ENCODE measurements around the gene DHX35.

DHX35 gene

DNA sequence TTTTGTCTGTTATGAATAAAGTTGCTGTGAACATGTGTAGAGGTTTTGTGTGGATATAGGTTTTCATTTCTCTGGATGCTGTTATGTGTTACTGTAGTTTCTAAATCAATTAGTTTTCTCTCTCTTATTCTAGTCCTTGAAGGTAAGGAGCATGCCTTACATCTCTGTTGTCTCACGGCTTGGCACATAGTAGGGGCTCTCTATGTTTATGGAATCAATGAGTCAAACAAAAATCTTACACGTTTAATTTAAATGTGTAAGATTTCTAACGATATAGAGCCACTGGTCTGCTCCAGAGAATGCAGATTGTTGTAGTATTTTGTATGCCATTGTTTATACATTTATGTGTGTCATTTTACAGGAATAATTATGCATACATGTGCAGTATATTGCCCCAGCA lies 15.3 kb upstream of the DHX35 start:
- no peaks in the 10 kb centered on the region for H3K27me3 ChIP-seq (ENCODE audit: insufficient read depth, poor library complexity, severe bottlenecking)
- no peak for TF ChIP-seq CTCF (IDR thresholded peaks at IDR 0.05; ENCODE audit: poor library complexity, severe bottlenecking)
- H3K36me3 ChIP-seq (ENCODE audit: low read depth), result peaks cover 98% of the 10 kb centered on the region
- no peaks in the 10 kb centered on the region for H3K9me3 ChIP-seq (ENCODE audit: severe bottlenecking)
- no peaks in the 10 kb centered on the region for H3K4me1 ChIP-seq (ENCODE audit: insufficient read depth, poor library complexity, severe bottlenecking)
- DNase-seq (ENCODE audit: low spot score) (no peak), ATAC-seq (ENCODE audit: low read depth) (no peak)
- no peak overlapping the region for H3K27ac ChIP-seq (ENCODE audit: poor library complexity, severe bottlenecking)
- no peak overlapping the region for H3K4me3 ChIP-seq (ENCODE audit: severe bottlenecking)

DNA sequence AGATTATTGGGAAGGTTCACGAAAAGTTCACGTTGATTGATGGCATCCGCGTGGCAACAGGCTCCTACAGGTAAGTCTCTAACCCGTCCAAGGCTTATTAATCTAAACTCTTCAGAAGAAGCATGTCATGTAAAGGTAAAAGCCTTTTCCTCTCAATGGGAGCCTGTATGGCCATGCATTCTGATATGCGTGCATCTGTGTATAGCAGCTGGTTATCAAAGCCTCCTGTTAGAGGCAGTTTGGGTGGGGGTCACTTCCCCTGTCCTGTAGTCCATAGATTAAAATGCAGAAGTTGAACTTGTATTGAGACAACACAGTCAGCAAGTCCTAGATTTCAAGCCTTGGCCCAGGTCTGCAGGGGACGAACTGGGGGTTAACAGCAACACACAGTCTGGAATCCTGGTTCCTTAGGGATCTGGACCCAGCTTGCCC lies 14.2 kb upstream of the DHX35 start:
- H3K27ac ChIP-seq (ENCODE audit: poor library complexity, severe bottlenecking), result no peak overlapping the region
- TF ChIP-seq CTCF (IDR thresholded peaks at IDR 0.05; ENCODE audit: poor library complexity, severe bottlenecking), result no peak
- no peak overlapping the region for H3K4me3 ChIP-seq (ENCODE audit: severe bottlenecking)
- H3K4me1 ChIP-seq (ENCODE audit: insufficient read depth, poor library complexity, severe bottlenecking), result no peaks in the 10 kb centered on the region
- H3K36me3 ChIP-seq (ENCODE audit: low read depth), result peaks cover 98% of the 10 kb centered on the region
- no peaks in the 10 kb centered on the region for H3K27me3 ChIP-seq (ENCODE audit: insufficient read depth, poor library complexity, severe bottlenecking)
- H3K9me3 ChIP-seq (ENCODE audit: severe bottlenecking), result no peaks in the 10 kb centered on the region
- DNase-seq (ENCODE audit: low spot score), result no peak
- ATAC-seq (ENCODE audit: low read depth), result no peak

DNA sequence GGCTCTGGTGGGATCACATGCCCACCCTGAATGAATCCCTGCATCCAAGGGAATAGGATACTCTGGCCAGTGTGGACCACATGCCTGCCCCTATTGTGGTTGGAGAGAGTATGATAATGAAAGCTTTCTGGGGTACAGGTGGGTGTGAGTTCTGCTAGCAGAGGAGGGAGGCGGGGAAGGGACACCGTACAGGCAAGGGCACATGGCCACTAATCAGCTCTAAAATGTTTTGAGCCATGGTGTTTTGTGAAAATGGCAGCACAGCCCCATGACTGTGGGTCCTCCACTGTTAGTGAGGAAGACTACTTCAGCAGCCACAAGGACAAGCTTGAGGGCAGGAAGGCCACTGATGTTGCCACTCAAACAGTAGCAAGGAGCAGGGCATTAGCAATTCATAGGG lies 11.9 kb upstream of the DHX35 start:
- no peak overlapping the region for H3K4me3 ChIP-seq (ENCODE audit: severe bottlenecking)
- TF ChIP-seq CTCF (IDR thresholded peaks at IDR 0.05; ENCODE audit: poor library complexity, severe bottlenecking), result no peak
- DNase-seq (ENCODE audit: low spot score), result no peak
- no peaks in the 10 kb centered on the region for H3K9me3 ChIP-seq (ENCODE audit: severe bottlenecking)
- H3K4me1 ChIP-seq (ENCODE audit: insufficient read depth, poor library complexity, severe bottlenecking), result no peaks in the 10 kb centered on the region
- H3K36me3 ChIP-seq (ENCODE audit: low read depth), result peaks cover 94% of the 10 kb centered on the region
- no peak overlapping the region for H3K27ac ChIP-seq (ENCODE audit: poor library complexity, severe bottlenecking)
- no peak for ATAC-seq (ENCODE audit: low read depth)
- H3K27me3 ChIP-seq (ENCODE audit: insufficient read depth, poor library complexity, severe bottlenecking), result no peaks in the 10 kb centered on the region

GRCh38 chr20:38951611-38952010 lies 10.5 kb upstream of the DHX35 start:
- peaks cover 82% of the 10 kb centered on the region for H3K36me3 ChIP-seq (ENCODE audit: low read depth)

More at GRCh38 chr20:38951611-38952010, 10.5 kb upstream of the DHX35 start:
- no peak overlapping the region for H3K27ac ChIP-seq (ENCODE audit: poor library complexity, severe bottlenecking)
- no peak for TF ChIP-seq CTCF (IDR thresholded peaks at IDR 0.05; ENCODE audit: poor library complexity, severe bottlenecking)
- ATAC-seq (ENCODE audit: low read depth), result no peak
- H3K4me3 ChIP-seq (ENCODE audit: severe bottlenecking), result no peak overlapping the region
- no peaks in the 10 kb centered on the region for H3K27me3 ChIP-seq (ENCODE audit: insufficient read depth, poor library complexity, severe bottlenecking)
- H3K4me1 ChIP-seq (ENCODE audit: insufficient read depth, poor library complexity, severe bottlenecking), result no peaks in the 10 kb centered on the region
- DNase-seq (ENCODE audit: low spot score), result no peak
- no peaks in the 10 kb centered on the region for H3K9me3 ChIP-seq (ENCODE audit: severe bottlenecking)

Measured in RWPE2 (cell line).